HG03571 (cell line): Measurements from ENCODE around the gene SEMA4D.

Experiments
- ATAC-seq: cut with Tn5 transposase; IDR thresholded peaks from one replicate; pipeline ENCODE4 v1.9.1; 2021; ENCODE audit not compliant: unreplicated experiment

SEMA4D gene

DNA sequence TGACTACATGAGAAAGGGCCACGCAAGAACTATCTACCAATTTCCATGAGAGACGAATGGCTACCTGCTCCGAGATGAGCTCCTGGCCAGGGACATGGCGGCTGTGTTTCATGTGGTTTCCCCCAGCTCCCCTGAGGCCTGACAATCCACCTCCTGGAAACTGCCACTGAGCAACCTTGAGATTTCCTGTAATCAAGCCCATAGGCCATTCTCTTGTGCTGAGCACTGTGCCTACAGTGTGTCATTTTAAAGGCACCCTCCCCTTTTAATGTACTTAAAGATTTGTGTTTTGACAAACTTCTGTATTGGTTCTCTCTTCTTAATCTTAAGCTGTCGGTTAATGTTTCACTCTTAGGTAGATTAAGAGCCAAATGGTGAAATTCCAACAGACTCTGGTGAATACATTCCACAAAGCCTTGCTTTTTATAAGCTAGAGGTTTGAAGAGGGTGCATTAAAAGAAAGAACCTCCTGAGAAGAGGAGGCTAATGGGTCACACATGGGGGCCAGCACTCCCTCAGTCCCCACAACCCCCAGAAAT is 107.3 kb downstream of the SEMA4D start:
- ATAC-seq = no peak

DNA sequence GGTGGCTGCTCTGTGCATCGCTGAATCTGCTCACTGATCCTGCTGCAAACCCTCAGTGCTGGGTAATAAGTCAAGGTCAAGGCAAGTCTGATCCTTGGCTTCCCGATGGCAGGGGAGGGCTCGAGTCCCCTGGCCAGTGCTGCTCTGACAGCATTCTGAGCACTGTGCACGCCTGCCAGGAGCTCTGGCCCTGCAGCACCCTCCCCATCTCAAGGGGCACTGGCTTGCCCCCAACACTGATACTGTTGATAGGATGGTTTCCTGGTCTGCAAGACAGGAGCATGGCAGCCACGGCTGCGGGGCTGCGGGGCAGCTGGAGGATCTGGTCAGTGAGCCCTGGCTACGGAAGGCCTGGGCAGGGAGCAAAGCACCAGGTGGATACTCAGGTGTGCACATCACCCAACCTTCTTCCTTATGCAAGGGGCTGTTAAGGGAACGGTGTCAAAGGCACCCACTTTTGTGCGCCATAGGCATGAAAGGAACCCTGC is 107.8 kb downstream of the SEMA4D start:
- no peak for ATAC-seq

- no peak for ATAC-seq
Measured at GRCh38 chr9:89388868-89389177, 109.1 kb downstream of the SEMA4D start.

- ATAC-seq = no peak
Measured at GRCh38 chr9:89388084-89388867, 109.6 kb downstream of the SEMA4D start.

DNA sequence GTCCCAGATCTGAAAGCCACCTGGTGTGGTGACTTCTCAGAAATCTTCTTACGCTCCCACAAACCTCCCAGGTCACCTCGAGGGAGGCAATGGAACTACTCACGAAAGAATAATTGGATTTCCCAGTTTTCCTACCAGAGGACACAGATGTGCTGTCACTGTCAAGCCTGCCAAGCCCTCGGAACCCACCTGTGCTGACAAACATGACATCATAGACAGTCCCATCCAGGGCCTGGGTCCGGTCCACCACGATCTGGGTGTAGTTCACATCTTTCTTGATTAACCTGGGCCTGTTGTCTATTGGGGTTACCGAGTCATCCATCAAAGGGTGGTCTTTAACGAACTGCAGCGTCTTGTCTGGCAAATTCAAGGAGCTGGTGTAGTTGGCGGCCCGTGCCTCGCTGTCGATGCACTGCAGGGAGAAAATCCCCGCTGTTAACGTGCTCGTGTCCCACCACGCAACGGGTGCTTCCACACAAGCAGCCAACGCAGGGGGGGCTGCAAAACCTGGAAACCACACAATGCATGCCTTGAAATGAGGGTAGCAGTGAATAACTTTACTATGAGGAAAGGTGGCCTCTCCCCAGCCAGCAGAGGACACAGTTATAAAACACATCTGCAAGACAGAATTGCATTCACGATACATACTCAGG is 110.6 kb downstream of the SEMA4D start:
- no peak for ATAC-seq

DNA sequence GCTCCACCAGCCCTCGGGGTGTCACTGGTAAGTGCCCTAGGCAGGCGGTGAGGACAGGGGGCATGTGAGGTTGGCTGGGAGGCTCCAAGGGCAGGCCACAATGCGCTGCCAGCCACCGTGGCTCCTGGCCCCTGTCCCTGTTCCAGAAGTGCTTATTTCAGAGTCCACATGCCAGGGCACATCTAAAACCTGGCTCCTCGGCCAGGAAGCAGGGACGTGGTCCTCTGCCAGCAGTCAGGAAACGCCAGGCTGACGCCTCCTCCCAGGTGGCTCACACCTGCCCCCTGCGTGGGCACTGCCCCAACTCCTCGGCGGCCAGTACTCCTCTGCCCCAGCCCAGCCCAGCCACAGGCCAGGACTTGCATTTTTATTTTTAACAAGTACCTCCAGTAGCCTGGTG is 111.1 kb downstream of the SEMA4D start:
- no peak for ATAC-seq

GRCh38 chr9:89386206-89386605 is 111.7 kb downstream of the SEMA4D start:
- no peak for ATAC-seq

DNA sequence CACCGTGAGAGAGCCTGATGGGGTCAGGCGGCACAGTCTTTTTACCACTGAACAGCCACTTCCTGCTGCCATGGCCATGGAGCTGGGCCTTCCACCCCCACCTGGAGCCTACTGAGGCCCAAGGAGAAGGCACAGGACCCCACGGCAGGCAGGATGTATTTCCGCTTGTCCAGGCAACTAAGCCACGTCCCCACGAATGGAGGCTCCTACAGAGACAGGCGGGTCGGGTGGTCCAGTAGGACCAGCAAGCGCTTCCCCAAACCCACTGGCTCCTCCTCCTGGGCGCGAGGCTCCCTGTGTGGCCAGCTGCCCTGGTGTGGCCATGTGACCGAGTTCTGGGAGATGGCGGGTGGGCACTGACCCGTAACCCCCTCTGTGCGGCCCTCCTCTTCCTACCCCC is 113.1 kb downstream of the SEMA4D start:
- ATAC-seq = no peak

DNA sequence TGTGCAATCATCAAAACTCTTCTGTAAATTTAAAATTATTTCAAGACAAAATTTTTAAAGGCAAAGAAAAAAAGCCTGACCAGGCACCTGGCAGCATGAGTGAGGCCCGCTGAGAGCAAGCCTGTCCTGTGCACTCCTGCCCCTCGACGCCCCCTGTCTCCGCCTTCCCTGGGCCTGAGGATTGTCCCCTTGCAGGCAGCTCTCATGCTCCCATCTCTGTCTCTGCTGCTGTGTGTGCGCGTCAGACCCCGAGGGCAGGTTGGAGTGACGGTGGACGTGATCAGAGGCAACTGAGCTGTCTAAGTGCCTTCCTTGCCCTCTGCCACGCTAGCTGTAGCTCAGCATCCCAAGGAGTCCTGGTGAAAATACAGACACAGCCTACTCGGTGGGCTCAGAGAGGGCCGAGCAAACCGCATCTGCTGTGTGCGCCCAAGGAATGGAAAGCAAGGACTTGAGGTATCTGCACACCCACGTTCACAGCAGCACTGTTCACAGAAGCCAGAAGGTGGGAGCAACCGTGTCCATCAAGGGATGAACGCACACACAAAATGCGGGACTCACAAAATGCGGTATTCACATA is 114.1 kb downstream of the SEMA4D start:
- ATAC-seq = no peak

DNA sequence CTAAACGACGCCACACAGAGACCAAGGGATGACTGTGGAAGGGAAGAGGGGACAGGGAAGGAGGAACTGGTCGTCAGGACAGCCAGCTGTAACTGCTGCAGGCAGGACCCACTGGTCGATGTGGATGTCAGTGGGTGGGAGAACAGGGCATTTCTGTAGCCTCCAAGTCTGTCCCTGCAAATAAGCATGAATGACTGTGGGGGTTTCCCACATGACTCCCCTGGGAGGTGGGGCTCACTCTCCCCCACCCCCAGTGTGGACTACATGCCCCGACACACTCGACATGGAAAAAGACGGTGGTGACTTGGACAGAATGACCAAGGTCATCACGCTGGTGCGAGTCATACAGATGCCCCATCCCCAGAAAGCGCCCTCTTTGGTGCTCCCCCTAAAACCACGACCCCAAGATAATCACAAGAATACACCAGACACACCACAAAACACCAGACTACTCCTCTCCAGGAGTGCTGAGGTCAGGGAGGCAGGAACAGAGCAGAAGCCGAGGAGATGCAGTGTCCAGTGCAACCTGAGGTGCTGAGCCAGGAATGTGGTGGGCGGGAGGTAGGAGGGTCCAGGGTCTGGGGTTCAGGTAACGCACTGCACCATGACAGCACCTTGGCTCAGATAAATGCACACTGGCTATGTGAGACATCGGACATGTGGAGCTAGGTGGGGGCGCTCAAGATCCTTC is 114.7 kb downstream of the SEMA4D start:
- ATAC-seq = no peak

DNA sequence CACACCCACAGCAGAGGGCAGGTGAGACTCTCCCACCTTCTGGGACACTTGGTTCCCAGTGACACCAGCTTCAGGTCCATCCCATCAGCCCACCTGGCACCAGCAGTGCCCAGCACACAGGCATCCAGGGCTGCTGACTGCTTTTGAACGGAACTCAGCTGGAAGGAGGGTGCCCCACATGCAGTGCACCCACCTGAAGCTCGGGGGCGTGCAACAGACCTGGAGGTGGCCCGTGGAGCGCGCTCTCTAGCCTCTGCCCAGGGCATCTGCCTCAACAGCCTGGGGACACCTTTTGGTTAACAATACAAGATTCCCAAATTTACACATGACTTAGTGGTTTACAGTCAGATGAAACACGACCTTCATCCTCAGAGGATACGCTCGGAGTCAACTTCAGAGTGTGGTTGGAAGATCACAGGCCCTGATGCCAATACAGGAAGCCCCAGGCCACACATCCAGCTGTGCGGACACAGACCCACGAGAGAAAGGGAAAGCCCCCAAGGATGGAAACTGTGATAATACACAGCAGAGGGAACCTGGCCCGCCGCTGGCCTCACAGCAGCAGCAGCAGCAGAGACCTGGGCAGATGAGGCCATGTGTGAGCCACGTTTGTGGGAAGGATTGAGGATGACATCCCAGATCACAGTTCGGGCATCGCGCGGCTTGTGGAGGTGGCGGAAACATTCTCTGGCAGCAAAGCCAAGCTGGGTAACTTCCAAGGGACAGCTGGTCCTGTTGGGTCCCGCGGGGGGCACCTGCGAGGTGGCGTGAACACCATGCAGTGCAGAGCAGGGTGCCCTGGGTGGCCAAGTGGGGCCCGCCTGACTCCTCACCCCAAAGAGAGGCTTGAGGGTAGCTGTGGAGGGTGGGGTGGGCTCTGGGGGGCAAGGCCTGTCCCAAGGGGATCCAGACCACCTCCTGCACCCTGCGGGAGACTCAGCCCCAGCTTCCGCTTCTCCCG is 115.6 kb downstream of the SEMA4D start:
- no peak for ATAC-seq

DNA sequence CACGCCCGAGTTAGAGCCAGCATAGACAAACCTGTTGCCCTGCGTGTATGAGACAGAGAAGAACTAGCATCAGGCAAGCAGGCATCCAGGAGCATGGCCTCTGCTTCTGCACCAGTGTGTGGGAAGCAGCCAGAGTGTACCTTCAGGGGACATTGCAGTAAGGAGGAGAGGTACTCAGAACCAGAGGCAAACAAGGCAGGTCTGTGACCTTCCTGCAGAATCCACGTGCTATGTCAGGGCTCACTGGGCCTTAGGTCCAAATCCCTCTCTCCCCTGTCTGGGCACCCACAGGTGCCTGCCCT is 116.7 kb downstream of the SEMA4D start:
- ATAC-seq = no peak

DNA sequence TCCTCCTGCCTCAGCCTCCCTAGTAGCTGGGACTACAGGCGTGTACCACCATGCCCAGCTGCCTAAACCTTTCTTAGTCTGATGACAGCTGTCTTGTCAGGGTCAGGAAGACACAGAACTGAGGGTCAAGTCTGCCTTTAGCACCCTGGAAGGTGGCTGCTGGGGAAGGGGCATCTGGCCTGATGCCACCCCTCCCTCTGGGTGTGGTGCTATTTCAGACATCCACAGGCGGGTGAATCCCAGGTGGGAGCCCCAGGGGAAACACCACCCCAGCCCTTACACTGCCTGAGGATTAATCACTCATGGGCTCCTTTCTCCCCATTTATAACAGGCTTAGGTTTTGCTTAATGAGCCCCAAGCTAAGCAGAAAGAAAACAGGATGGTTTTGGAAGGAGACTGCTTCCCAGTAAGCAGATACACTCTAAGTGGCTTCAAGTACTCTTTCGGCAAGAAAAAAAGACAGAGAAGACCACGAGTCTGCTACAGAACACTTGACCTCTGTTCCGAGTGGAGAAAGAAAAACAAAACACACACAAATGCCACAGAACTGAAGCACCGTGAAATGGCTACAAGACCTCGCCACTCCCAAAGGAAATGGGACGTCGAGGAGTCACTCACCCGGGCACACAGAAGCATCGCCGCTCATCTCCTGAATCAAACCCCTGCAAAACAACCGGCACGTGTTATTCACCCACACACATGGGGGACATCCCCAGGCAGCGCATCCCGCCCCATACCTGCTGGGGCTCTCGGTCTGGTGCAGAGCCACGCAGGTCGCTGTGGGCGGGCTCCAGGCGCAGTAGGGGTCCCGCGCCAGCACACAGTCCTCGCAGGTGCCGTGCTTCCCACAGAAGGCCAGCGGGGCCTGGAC is 117.2 kb downstream of the SEMA4D start:
- ATAC-seq = no peak

GRCh38 chr9:89379508-89380115 is 118.3 kb downstream of the SEMA4D start:
- no peak for ATAC-seq

GRCh38 chr9:89379031-89379430 is 118.9 kb downstream of the SEMA4D start:
- ATAC-seq = no peak

GRCh38 chr9:89378541-89378940 is 119.4 kb downstream of the SEMA4D start:
- ATAC-seq = no peak

- no peak for ATAC-seq
Measured at GRCh38 chr9:89377411-89377810, 120.5 kb downstream of the SEMA4D start.

DNA sequence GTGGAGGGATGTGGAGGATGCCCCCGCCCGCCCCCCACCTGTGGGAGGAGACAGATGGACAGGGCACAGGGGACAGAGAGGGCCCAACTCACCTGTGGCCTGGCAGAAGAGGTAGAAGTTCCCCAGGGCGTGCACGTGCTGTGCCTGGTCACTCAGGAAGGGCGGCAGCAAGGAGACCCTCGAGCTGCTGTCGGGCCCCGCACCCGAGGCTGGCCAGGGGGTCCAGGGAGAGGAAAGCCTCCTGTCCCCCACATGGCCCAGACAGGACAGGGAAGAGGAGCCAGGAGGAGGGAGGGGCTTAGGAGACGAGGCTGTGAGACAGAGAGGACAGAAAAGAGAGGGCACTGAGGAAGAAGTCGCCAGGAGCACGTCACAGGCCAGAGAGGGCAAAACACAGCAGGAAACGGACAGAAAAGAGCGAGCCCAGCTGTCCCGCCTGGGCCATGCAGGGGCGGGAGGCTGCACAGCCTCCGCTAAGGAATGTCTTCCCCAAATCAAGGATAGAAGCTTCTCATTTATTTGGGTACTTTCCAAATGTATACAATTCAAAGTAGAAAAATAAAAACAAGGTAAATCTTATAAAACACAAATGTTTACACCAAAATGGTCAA is 121.1 kb downstream of the SEMA4D start:
- no peak for ATAC-seq

DNA sequence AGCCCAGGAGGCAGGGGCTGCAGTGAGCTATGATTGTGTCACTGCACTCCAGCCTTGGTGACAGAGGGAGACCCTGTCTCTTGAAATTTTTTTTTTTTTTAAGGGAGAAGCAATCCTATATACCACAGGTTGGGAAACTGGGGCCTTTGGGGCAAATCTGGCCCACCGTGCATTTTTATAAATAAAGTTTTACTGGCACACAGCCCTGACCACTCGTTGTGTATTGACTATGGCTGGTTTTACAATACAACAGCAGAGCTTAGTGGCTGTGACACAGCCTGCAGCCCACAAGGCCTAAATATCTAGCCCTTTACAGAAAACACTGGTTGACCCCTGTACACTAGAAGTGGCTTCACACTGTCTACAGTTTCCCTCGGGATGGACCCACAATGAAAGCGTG is 121.6 kb downstream of the SEMA4D start:
- no peak for ATAC-seq
